K562 (cell line): Measurements from ENCODE around the gene RAB31. TPM values are rescaled to one million over a fixed set of nuclear protein-coding genes. Genes with fewer than 3 reads are reported as not detected.

Experiments used
- ARHGAP35 ChIP-seq: fragments of 450-650 bp; IDR thresholded peaks from 2 replicates; pipeline ENCODE4 v1.6.1; 2018; ENCODE audit not compliant: partially characterized antibody
- ATF1 ChIP-seq, 2 experiments: fragments of 450-650 bp in 1 of 2; IDR thresholded peaks; 2 replicates each; pipeline ENCODE4 v1.6.1; 2016; ENCODE audit warnings: missing compliant biosample characterization in 1 of 2, missing genetic modification characterization in 1 of 2
- BRCA1 ChIP-seq, 2 experiments: fragments of 450-650 bp in 1 of 2; sonication (generic) in 1 of 2; formaldehyde crosslinking in 1 of 2; IDR thresholded peaks; 2 replicates each; pipeline versions ENCODE4 v1.5.0 to v1.6.1; 2017 to 2020; ENCODE audit warnings: mild to moderate bottlenecking in 1 of 2, missing genetic modification reagents in 1 of 2
- BRF1 ChIP-seq: IDR thresholded peaks from 3 replicates; pipeline ENCODE4 v1.6.1; 2011; ENCODE audit warnings: borderline replicate concordance, mild to moderate bottlenecking; ENCODE audit not compliant: insufficient read length; ENCODE audit errors: extremely low read depth
- CAMTA2 ChIP-seq: fragments of 250-450 bp; sonication (Bioruptor Pico); conservative IDR thresholded peaks from 2 replicates; pipeline ENCODE4 v1.5.1; 2022
- CBX3 ChIP-seq, 2 experiments: IDR thresholded peaks; 1 replicate in 1 of 2; 2 replicates in 1 of 2; pipeline ENCODE4 v1.6.1; 2012; ENCODE audit warnings: inconsistent platforms in 2 of 2, low read length in 2 of 2, borderline replicate concordance in 1 of 2, control low read depth in 1 of 2
- ELF2 ChIP-seq: fragments of 250-450 bp; sonication (Bioruptor Pico); IDR thresholded peaks from 2 replicates; pipeline ENCODE4 v1.5.0; 2021; ENCODE audit warnings: mild to moderate bottlenecking
- ETV1 ChIP-seq: fragments of 450-650 bp; conservative IDR thresholded peaks from 2 replicates; pipeline ENCODE4 v1.6.1; 2016; ENCODE audit warnings: missing genetic modification characterization, control low read depth, low read depth, missing compliant biosample characterization
- FOXM1 ChIP-seq, 2 experiments: fragments of 450-650 bp in 1 of 2; sonication (generic) in 1 of 2; formaldehyde crosslinking in 1 of 2; IDR thresholded peaks; 2 replicates each; pipeline versions ENCODE4 v1.6.1 to v1.9.0; 2017 to 2022; ENCODE audit warnings: low read depth in 2 of 2, mild to moderate bottlenecking in 2 of 2, missing genetic modification reagents in 1 of 2, moderate library complexity in 1 of 2
- GABPB2 ChIP-seq: fragments of 250-450 bp; sonication (Bioruptor Pico); conservative IDR thresholded peaks from 2 replicates; pipeline ENCODE4 v1.5.1; 2021; ENCODE audit warnings: mild to moderate bottlenecking
- GATA2 ChIP-seq: sonication (generic); formaldehyde crosslinking; IDR thresholded peaks from 2 replicates; pipeline ENCODE4 v1.4.0; 2020; ENCODE audit warnings: mild to moderate bottlenecking, missing genetic modification reagents
- GATAD2B ChIP-seq: fragments of 450-650 bp; IDR thresholded peaks from 2 replicates; pipeline ENCODE4 v1.6.1; 2017; ENCODE audit warnings: mild to moderate bottlenecking, borderline replicate concordance
- HDAC2 ChIP-seq: fragments of 450-650 bp; IDR thresholded peaks from 2 replicates; pipeline ENCODE4 v1.6.1; 2016; ENCODE audit warnings: mild to moderate bottlenecking
- MTA3 ChIP-seq: fragments of 450-650 bp; formaldehyde crosslinking; IDR thresholded peaks from 2 replicates; pipeline ENCODE4 v1.6.1; 2017; ENCODE audit warnings: mild to moderate bottlenecking, borderline replicate concordance
- NBN ChIP-seq: fragments of 450-650 bp; IDR thresholded peaks from 2 replicates; pipeline ENCODE4 v1.6.1; 2016; ENCODE audit warnings: low read depth, mild to moderate bottlenecking
- RBFOX2 ChIP-seq: fragments of 200-400 bp; formaldehyde crosslinking; IDR thresholded peaks from 2 replicates; pipeline ENCODE4 v1.6.1; 2017; ENCODE audit warnings: low read depth, mild to moderate bottlenecking, low read length, moderate library complexity
- RBM14 ChIP-seq: fragments of 200-400 bp; formaldehyde crosslinking; IDR thresholded peaks from 2 replicates; pipeline ENCODE4 v1.6.1; 2018; ENCODE audit warnings: low read depth, mild to moderate bottlenecking, low read length, moderate library complexity, borderline replicate concordance; ENCODE audit not compliant: insufficient read depth
- SREBF2 ChIP-seq: sonication (generic); formaldehyde crosslinking; IDR thresholded peaks from 2 replicates; pipeline ENCODE4 v1.4.0; 2020; ENCODE audit warnings: mild to moderate bottlenecking, missing genetic modification reagents
- SRSF7 ChIP-seq: fragments of 200-400 bp; formaldehyde crosslinking; optimal IDR thresholded peaks from 2 replicates; pipeline ENCODE3; 2017; ENCODE audit warnings: mild to moderate bottlenecking, low read depth, low read length
- TFE3 ChIP-seq: fragments of 450-650 bp; formaldehyde crosslinking; IDR thresholded peaks from 2 replicates; pipeline ENCODE4 v1.4.0; 2020; ENCODE audit warnings: mild to moderate bottlenecking, mixed read lengths
- XRCC5 ChIP-seq: fragments of 200-400 bp; formaldehyde crosslinking; IDR thresholded peaks from 2 replicates; pipeline ENCODE4 v1.6.1; 2017; ENCODE audit warnings: low read depth, mild to moderate bottlenecking, low read length
- ZNF76 ChIP-seq: fragments of 250-450 bp; sonication (Bioruptor Pico); IDR thresholded peaks from 2 replicates; pipeline ENCODE4 v1.4.0; 2020; ENCODE audit warnings: mild to moderate bottlenecking, moderate library complexity, borderline replicate concordance
- ZNF764 ChIP-seq: fragments of 250-450 bp; sonication (Bioruptor Pico); IDR thresholded peaks from 2 replicates; pipeline ENCODE4 v1.4.0; 2020; ENCODE audit warnings: low read depth, mild to moderate bottlenecking, moderate library complexity
- polyA plus RNA-seq, 8 experiments: library from polyadenylated mRNA; depleted of rRNA in 4 of 8; stranded (reverse) in 5 of 8; unstranded in 3 of 8; fragments of >200 nt; fragmentation: Nextera tagmentation in 2 of 8; fragmentation: Illumina TruSeq in 1 of 8; extraction: Ambion mirVana in 2 of 8; extraction: Trizol in 1 of 8; gene quantifications; 2 replicates each; pipeline versions ENCODE4 v1.2.1 to v1.2.3, GENCODE V29; 2011 to 2014; ENCODE audit warnings: inconsistent platforms in 1 of 8, missing spikeins in 1 of 8
- total RNA-seq, 7 experiments: library from RNA; depleted of rRNA in 6 of 7; stranded (reverse); fragments of >200 nt in 6 of 7; fragmentation: Illumina TruSeq in 2 of 7; extraction: Trizol in 2 of 7; gene quantifications; 2 replicates each; pipeline versions ENCODE4 v1.2.1 to v1.2.3, GENCODE V29; 2011 to 2021; ENCODE audit warnings: low replicate concordance in 1 of 7
- TF ChIP-seq, protein P1 (sequence below): fragments of 250-450 bp; sonication (Bioruptor Pico); IDR thresholded peaks from 2 replicates; pipeline ENCODE4 v1.8.0; 2021; ENCODE audit warnings: moderate library complexity, mild to moderate bottlenecking, inconsistent platforms

Gene RAB31
- total and polyA plus RNA-seq, 9 of the 15 experiments (the other 6 are each of a cell fraction or from before 2014, with no cell fraction given) = 20.7 to 70.4 (median 41.3) TPM

DNA sequence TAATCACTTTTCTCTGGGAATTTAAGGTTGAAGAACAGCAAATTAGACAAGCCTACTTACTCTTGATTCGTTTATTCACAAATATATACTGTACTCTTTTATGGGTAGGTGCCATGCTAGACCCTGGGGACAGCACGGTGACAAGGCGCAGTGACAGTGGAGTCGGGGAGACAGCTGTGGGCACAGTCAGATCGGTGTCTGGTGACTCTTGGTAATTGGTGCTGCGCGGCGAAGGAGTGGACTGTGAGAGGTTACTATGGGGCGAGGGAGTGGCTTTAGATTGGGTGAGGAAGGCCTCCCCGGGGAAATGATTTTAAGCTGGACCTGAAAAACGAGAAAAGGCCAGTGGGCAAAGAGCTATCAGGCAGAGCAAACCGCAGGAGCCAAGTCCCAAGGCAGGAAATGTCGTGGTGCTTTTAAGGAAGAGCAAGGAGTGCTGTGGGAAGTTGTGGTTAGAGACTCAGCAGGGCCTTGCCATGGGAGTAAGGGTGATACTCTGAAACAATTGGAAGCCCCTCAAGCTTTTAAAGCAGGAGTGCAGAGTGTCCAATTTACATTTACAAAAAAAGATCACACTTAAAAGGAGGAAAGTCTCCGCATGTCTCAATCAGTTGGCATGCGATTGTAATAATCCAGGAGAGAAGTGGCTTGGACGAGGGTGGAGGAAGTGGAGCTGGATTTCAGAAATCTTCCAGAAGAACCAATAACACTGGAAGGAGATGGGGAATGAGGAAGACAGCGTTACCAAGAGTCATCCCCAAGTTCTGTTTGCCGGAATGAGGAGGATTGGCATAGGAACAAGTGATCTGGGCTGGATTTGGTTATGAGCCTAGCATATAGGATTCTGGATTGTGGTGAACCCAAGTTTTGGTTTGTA is 141.5 kb downstream of the RAB31 start (continued):
- TF ChIP-seq BRF1 = no peak
- TF ChIP-seq ARHGAP35 = no peak
- no peak for TF ChIP-seq FOXM1 (IDR thresholded peaks at IDR 0.05; ENCODE audit: low read depth)
- TF ChIP-seq FOXM1 (CRISPR knock-in tag; IDR thresholded peaks at IDR 0.05; ENCODE audit: low read depth) = no peak
- TF ChIP-seq, protein P1, sequence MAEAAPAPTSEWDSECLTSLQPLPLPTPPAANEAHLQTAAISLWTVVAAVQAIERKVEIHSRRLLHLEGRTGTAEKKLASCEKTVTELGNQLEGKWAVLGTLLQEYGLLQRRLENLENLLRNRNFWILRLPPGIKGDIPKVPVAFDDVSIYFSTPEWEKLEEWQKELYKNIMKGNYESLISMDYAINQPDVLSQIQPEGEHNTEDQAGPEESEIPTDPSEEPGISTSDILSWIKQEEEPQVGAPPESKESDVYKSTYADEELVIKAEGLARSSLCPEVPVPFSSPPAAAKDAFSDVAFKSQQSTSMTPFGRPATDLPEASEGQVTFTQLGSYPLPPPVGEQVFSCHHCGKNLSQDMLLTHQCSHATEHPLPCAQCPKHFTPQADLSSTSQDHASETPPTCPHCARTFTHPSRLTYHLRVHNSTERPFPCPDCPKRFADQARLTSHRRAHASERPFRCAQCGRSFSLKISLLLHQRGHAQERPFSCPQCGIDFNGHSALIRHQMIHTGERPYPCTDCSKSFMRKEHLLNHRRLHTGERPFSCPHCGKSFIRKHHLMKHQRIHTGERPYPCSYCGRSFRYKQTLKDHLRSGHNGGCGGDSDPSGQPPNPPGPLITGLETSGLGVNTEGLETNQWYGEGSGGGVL = no peak
- no peak for TF ChIP-seq RBM14
- TF ChIP-seq SRSF7 = no peak
- no peak for TF ChIP-seq ZNF76 (CRISPR knock-in tag)
- TF ChIP-seq TFE3 (CRISPR knock-in tag) = no peak
- no peak for TF ChIP-seq BRCA1 (IDR thresholded peaks at IDR 0.05)
- no peak for TF ChIP-seq BRCA1 (CRISPR knock-in tag; IDR thresholded peaks at IDR 0.05)
- TF ChIP-seq ETV1 (tag) = no peak
- TF ChIP-seq GATAD2B = 0 out of 2 replicates have a peak, but pooled peaks have one; percentile 34
- TF ChIP-seq CBX3 (IDR thresholded peaks at IDR 0.05; ENCODE audit: borderline replicate concordance in 1 of 2, low read length in 2 of 2) = peak in 1 of 2 experiments; percentile 41; a peak in 1 of 3 replicates
- TF ChIP-seq SREBF2 (CRISPR knock-in tag) = no peak
- TF ChIP-seq GATA2 = no peak; the same call in 1 of the 2 replicates
- TF ChIP-seq XRCC5 = no peak
- TF ChIP-seq ATF1 (CRISPR knock-in tag; IDR thresholded peaks at IDR 0.05) = no peak
- TF ChIP-seq ATF1 (tag; IDR thresholded peaks at IDR 0.05) = peak; percentile 2; the same call in 1 of the 2 replicates
- peak; percentile 36; the same call in 1 of the 2 replicates for TF ChIP-seq RBFOX2
- TF ChIP-seq NBN = 0 out of 2 replicates have a peak, but pooled peaks have one; percentile 18
- TF ChIP-seq HDAC2 = peak; percentile 31; the same call in 1 of the 2 replicates
- TF ChIP-seq MTA3 = peak; percentile 88
- no peak for TF ChIP-seq CAMTA2 (CRISPR knock-in tag)
- TF ChIP-seq ZNF764 (CRISPR knock-in tag) = no peak
- TF ChIP-seq GABPB2 (CRISPR knock-in tag) = no peak
- no peak for TF ChIP-seq ELF2 (CRISPR knock-in tag)
